ENCODE measurements around the gene ANKRD29. TPM values are rescaled to one million over a fixed set of nuclear protein-coding genes. Genes with fewer than 3 reads are reported as not detected.

Gene ANKRD29
- total RNA-seq, 6 donors from 2014 or later: 50.4 to 150 (median 85.8) TPM

DNA sequence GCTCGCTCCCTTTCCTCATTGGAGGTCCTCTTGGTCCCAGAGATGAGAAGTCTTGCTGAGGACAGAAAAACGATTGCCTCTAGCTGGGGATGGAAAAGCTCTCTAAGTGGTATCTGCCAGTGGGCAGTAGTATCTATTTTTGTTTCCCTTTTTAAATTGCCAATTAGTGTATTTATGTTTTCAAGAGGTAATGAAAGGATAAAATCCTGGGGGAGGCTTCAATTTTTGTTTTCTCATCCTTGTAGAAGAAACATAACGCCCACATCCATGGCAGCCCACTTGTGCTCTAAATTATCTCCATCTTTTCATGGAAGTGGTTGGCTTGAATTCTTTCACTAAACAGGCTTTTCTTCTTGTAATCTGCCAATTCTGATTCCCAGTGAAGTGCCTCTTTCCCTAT, 14.3 kb downstream of the ANKRD29 start:
- H3K27ac ChIP-seq: no peak overlapping the region
- no peak for ATAC-seq (ENCODE audit: low FRiP score in 2 of 2)
- DNase-seq: no peak
- 82 to 83% methylated on average over 3 of the region's 3 CpGs for WGBS, 2 donors
- no peaks in the 10 kb centered on the region for H3K27me3 ChIP-seq
- TF ChIP-seq EP300 (IDR thresholded peaks at IDR 0.05) (no peak), POLR2AphosphoS5 (IDR thresholded peaks at IDR 0.05) (no peak), POLR2A (IDR thresholded peaks at IDR 0.05) (no peak)
- TF ChIP-seq, protein P1, sequence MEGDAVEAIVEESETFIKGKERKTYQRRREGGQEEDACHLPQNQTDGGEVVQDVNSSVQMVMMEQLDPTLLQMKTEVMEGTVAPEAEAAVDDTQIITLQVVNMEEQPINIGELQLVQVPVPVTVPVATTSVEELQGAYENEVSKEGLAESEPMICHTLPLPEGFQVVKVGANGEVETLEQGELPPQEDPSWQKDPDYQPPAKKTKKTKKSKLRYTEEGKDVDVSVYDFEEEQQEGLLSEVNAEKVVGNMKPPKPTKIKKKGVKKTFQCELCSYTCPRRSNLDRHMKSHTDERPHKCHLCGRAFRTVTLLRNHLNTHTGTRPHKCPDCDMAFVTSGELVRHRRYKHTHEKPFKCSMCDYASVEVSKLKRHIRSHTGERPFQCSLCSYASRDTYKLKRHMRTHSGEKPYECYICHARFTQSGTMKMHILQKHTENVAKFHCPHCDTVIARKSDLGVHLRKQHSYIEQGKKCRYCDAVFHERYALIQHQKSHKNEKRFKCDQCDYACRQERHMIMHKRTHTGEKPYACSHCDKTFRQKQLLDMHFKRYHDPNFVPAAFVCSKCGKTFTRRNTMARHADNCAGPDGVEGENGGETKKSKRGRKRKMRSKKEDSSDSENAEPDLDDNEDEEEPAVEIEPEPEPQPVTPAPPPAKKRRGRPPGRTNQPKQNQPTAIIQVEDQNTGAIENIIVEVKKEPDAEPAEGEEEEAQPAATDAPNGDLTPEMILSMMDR (IDR thresholded peaks at IDR 0.05): no peak
- H3K4me3 ChIP-seq: no peak overlapping the region
- H3K36me3 ChIP-seq: no peaks in the 10 kb centered on the region
- peaks cover 4 to 14% (median 7%) of the 10 kb centered on the region in 4 donors for H3K4me1 ChIP-seq
- no peaks in the 10 kb centered on the region for H3K9me3 ChIP-seq

DNA sequence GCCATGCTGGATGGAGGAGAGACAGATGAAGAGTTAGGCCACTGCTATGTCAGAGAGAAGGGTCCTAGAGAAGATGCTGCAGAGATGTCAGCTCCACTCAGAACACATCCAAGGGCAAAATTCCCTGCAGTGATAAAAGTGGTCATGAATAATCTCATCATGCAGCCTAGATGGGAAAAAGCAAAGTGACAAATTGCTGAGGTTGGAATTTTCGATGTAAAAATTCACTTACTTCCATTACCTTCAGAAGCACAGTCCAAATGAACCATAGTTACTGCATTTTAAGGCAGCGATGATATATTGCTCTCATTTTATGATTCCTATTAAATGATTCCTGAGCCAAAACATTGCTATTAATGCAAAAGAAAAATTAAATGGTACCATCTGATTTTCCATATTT, 16.4 kb downstream of the ANKRD29 start:
- ATAC-seq (ENCODE audit: low FRiP score in 2 of 2) (no peak), DNase-seq (no peak)
- no peaks in the 10 kb centered on the region for H3K36me3 ChIP-seq
- H3K4me1 ChIP-seq: peaks cover 4 to 16% (median 7%) of the 10 kb centered on the region in 4 donors
- H3K9me3 ChIP-seq: peaks cover 0 to 4% (median 0%) of the 10 kb centered on the region in 4 donors
- H3K4me3 ChIP-seq: no peak overlapping the region
- H3K27me3 ChIP-seq: no peaks in the 10 kb centered on the region
- H3K27ac ChIP-seq: no peak overlapping the region
- no peak for TF ChIP-seq POLR2A (IDR thresholded peaks at IDR 0.05)
- TF ChIP-seq EP300 (IDR thresholded peaks at IDR 0.05): no peak
- no peak for TF ChIP-seq POLR2AphosphoS5 (IDR thresholded peaks at IDR 0.05)
- TF ChIP-seq, protein P1 (IDR thresholded peaks at IDR 0.05): no peak
- WGBS, 2 donors: 87 to 92% methylated on average over 2 of the region's 2 CpGs

DNA sequence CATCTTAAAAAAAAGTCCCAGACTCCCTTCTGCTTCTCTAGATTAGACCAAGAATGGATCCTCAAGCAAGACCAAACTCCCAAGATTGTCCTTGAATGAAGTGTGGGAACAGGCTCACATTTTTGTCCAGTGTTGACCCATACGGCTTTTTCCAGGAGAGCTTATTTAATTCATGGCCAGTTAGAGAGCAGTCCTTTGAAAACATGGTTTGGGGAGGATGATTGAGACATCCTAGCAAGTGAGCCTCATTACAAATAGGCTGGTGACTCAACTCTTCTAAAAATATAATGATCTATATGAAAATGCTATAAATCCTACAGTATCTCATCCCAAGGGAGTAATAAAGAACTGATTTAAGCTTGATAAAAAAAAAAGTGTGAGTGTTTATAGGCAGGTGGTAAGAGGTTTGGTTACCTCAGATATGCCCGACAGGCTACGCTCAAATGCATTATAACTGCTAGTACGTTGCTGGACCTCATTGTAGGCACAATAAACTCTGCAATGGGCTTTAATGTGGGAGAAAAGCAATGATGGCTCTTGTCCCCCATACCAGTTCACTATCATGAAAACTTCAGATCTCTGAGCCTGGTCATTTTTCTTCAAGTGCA, 17.0 kb downstream of the ANKRD29 start:
- Histone ChIP-seq H3K4me1 (peaks cover 4 to 15% (median 7%) of the 10 kb centered on the region in 4 donors), H3K36me3 (no peaks in the 10 kb centered on the region), H3K27me3 (no peaks in the 10 kb centered on the region), H3K9me3 (peaks cover 0 to 4% (median 0%) of the 10 kb centered on the region in 4 donors), H3K27ac (no peak overlapping the region), H3K4me3 (no peak overlapping the region)
- TF ChIP-seq EP300 (IDR thresholded peaks at IDR 0.05): no peak
- TF ChIP-seq POLR2A (IDR thresholded peaks at IDR 0.05): no peak
- TF ChIP-seq, protein P1 (IDR thresholded peaks at IDR 0.05): no peak
- no peak for TF ChIP-seq POLR2AphosphoS5 (IDR thresholded peaks at IDR 0.05)
- ATAC-seq (ENCODE audit: low FRiP score in 2 of 2) (no peak), DNase-seq (no peak)
- WGBS, 2 donors: 91 to 97% methylated on average over 4 of the region's 4 CpGs

DNA sequence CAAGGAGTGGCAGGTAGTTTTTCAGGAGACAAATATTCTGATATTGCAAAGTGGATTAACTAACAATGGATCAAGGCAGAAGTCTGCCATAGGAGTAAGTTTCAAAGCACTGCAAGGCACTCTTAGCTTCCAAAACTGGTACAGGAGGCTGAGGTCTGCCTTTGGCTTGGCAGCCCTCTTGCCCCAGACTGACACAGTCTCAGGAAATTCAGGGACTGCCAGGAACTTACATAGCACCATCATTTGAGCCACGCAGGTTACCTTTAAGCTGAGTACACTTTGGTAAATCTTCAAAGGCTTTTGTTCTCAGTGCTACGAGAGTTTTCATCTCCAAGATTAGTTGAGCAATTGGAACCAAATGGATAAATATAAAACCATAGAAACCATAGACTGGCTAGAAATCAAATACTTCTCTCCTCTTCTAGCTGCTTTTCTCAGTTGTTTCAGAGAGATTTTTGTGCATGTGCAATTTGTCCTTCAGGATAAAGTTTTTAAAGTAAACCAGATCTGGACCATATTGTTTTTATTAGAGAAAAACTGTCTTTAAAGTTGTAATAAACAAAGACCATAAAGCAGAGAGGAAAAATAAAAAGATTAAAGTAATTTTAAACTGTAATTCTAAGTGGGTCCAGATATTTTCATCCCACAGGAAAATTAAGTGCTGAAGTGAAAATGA, 18.8 kb downstream of the ANKRD29 start:
- DNase-seq: no peak
- TF ChIP-seq POLR2AphosphoS5 (IDR thresholded peaks at IDR 0.05): no peak
- WGBS, 2 donors: 54% methylated on average over 2 of the region's 2 CpGs
- Histone ChIP-seq H3K4me3 (no peak overlapping the region), H3K9me3 (peaks cover 0 to 4% (median 0%) of the 10 kb centered on the region in 4 donors), H3K36me3 (no peaks in the 10 kb centered on the region), H3K27me3 (no peaks in the 10 kb centered on the region), H3K27ac (no peak overlapping the region), H3K4me1 (peaks cover 0 to 5% (median under 1%) of the 10 kb centered on the region in 4 donors)
- ATAC-seq (ENCODE audit: low FRiP score in 2 of 2): no peak

DNA sequence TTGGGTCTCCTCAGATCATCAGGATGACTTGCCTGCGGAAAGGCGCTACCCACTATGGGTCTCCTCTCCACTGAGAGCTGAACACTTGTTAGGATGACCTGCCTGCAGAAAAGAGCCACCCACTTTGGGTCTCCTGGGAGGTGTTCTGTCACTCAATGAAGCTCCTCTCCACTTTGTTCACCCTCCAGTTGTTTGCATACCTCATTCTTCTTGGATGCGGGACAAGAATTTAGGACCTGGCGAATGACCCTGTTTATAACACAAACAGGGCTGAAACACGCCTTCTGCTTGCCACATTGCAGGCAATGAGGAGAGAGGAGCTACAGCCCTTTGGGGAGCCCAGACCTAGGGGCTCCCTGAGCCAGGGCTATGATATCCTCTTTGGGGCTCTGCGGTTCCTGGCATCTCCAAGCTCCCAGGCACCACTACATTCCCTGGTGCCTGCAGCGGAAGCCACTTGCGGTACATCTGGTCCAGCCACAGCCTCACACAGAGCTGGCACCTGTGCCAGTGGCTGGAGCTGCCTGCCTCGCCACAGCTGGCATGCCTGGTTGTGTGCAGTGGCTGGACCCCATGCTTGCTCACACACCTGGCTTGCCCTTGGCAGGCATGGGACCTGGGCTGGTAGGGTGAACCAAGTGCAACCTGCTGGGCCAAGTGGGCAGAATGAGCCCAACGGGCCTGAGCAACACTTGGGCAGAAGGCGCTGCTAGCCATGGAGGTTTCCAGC, 20.6 kb downstream of the ANKRD29 start:
- H3K36me3 ChIP-seq: no peaks in the 10 kb centered on the region
- no peak for DNase-seq
- TF ChIP-seq EP300 (IDR thresholded peaks at IDR 0.05) (no peak), POLR2A (IDR thresholded peaks at IDR 0.05) (no peak), POLR2AphosphoS5 (IDR thresholded peaks at IDR 0.05) (no peak)
- TF ChIP-seq, protein P1 (IDR thresholded peaks at IDR 0.05): no peak

More for the DNA sequence above, 20.6 kb downstream of the ANKRD29 start:
- peak in 1 of 2 donors; percentile 32 for ATAC-seq (ENCODE audit: low FRiP score in 2 of 2)
- Histone ChIP-seq H3K4me3 (no peak overlapping the region), H3K9me3 (peaks cover 0 to 4% (median 0%) of the 10 kb centered on the region in 4 donors), H3K27ac (peak overlapping the region in 1 of 4 donors; percentile 49), H3K27me3 (no peaks in the 10 kb centered on the region), H3K4me1 (peaks cover 0 to 5% (median 0%) of the 10 kb centered on the region in 4 donors)
- 85 to 86% methylated on average over 5 to 9 of the region's 11 CpGs for WGBS, 2 donors
